ENCODE measurements around the gene GOLGA6L6. TPM values are rescaled to one million over a fixed set of nuclear protein-coding genes. Genes with fewer than 3 reads are reported as not detected.
"Not testable (repeated sequence)": the region's sequence is repeated elsewhere in the genome, so short reads cannot be mapped to it uniquely, and the experiment has no call there.

Gene GOLGA6L6, protein sequence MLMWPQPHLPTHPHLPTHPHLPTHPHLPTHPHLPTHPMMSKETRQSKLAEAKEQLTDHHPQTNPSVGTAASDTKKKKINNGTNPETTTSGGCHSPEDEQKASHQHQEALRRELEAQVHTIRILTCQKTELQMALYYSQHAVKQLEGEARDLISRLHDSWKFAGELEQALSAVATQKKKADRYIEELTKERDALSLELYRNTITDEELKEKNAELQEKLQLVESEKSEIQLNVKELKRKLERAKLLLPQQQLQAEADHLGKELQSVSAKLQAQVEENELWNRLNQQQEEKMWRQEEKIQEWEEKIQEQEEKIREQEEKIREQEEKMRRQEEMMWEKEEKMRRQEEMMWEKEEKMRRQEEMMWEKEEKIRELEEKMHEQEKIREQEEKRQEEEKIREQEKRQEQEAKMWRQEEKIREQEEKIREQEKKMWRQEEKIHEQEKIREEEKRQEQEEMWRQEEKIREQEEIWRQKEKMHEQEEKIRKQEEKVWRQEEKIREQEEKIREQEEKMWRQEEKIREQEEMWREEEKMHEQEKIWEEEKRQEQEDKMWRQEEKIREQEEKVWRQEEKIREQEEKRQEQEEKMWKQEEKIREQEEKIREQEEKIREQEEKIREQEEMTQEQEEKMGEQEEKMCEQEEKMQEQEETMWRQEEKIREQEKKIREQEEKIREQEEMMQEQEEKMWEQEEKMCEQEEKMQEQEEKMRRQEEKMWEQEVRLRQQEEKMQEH
- total RNA-seq: not detected
- not detected for polyA plus RNA-seq
- total RNA-seq: 0 to 0.09 (median 0) reads per million in 6 experiments

DNA sequence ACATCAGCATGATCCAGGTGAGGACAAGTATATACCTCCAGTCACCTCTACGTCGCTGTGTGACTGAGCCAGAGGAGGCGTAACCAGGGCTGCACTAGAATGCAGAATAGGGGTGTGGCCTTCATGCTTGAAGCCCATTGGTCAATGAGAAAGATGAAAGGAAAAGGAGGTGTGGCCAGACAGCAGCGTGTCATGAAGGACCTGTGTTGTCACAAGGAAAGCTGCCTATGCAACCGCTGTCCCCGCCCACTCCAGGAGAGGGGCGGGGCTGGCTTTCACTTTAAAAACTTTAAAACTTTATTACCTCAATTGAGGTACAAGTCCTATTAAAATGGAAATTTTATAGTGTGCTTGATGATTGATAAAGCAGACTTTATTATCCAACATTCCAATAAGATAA lies at the start of gene GOLGA6L6:
GOLGA6L6 (minus strand) TSS at position 101 of the 400 bp plus-strand sequence; CDS start at position 10, 91 bp downstream.
- POLR2A ChIA-PET, ATAC-seq, H3K27me3 Mint-ChIP-seq: not testable (repeated sequence)

DNA sequence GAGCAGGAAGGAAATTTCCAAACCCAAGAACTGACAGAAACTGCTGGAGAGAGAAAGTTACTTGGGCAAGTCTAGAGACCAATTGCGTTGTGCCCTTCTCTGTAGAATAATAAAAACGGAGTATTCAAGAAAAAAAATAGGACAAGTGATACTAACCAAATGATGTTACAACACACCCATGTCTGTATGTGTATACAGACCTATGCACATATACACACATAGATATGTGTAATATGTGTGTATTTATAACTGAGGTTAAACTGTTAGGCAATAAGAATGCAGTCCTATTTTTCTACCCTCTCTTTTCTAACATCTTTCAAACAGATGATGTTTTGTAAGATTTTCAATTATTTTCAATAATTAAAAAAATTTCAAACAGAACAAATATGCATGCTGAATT lies 48.5 kb upstream of the GOLGA6L6 start:
- DNase-seq: not testable (repeated sequence)

More for the DNA sequence above, at the start of gene GOLGA6L6:
- not testable (repeated sequence) for H3K36me3 Mint-ChIP-seq, DNase-seq, H3K27ac Mint-ChIP-seq, H3K9me3 Mint-ChIP-seq, H3K4me3 Mint-ChIP-seq, H3K4me1 Mint-ChIP-seq

DNA sequence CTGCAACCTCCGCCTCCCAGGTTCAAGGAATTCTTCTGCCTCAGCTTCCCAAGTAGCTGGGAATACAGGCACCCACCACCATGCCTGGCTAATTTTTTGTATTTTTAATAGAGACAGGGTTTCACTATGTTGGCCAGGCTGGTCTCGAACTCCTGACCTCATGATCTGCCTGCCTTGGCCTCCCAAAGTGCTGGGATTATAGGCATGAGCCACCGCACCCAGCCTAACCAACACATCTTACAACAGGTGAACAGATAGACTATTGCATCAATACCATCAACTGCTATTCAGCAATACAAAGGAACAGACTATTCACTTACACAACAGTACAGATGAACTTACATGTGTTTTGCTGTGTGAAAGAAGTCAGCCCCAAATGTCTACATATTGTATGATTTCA lies 45.2 kb upstream of the GOLGA6L6 start:
- DNase-seq, ATAC-seq, H3K36me3 Mint-ChIP-seq, POLR2A ChIA-PET, H3K4me1 Mint-ChIP-seq, H3K9me3 Mint-ChIP-seq, H3K27me3 Mint-ChIP-seq, H3K4me3 Mint-ChIP-seq, H3K27ac Mint-ChIP-seq: not testable (repeated sequence)

More for the DNA sequence above, 48.5 kb upstream of the GOLGA6L6 start:
- H3K27me3 Mint-ChIP-seq, POLR2A ChIA-PET, ATAC-seq, H3K36me3 Mint-ChIP-seq, H3K4me3 Mint-ChIP-seq, H3K27ac Mint-ChIP-seq, H3K4me1 Mint-ChIP-seq, H3K9me3 Mint-ChIP-seq: not testable (repeated sequence)

DNA sequence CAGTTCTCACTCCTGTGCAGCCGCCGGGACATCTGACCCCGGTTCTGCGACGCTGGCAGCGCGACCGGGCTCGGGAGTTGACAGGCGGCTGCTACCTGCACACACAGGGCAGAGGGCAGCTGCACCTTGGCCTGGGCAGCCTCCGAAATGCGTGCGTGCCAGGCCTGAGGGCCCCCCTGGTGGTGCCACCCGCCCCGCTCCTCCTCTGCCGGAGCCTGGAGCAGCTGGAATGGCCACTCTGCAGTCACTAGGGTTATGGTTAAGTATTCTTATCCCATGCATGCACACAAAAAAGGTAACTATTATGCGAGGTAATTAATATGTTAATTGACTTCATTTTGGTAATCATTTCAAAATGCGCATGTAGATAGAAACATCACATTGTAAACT lies 41.1 kb upstream of the GOLGA6L6 start:
- H3K27me3 Mint-ChIP-seq, POLR2A ChIA-PET, H3K4me3 Mint-ChIP-seq, H3K4me1 Mint-ChIP-seq, ATAC-seq, H3K27ac Mint-ChIP-seq, H3K9me3 Mint-ChIP-seq, H3K36me3 Mint-ChIP-seq: not testable (repeated sequence)
- peak in 1 of 10 donors; percentile 21 for DNase-seq

DNA sequence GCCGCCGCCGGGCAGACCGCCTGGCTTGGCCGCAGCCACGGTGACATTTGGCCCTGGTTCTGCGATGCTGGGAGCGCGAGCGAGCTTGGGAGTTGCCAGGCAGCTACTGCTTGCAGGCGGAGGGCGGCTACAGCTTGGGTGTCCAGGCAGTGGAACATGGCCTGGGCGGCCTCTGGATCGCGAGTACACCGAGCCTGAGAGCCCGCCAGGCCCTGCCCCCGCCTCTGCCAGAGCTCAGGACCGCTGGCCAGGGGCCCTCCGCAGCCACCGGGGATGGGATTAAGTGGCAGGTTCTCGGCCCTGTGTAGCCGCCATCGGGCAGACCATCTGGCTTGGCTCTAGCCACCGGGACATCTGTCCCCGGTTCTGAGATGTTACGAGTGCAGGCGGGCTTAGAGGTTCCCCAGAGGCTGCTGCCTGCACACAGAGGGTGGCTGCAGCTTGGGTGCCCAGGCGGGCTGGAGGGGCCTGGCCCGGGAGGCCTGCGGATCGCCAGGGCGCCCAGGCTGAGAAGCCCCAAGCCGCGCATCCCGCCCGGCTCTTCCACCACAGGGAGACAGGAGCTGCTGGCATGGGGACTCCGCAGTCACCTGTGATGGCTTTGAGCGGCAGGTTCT lies 40.6 kb upstream of the GOLGA6L6 start:
- H3K36me3 Mint-ChIP-seq, DNase-seq, ATAC-seq, H3K9me3 Mint-ChIP-seq, H3K4me1 Mint-ChIP-seq, H3K4me3 Mint-ChIP-seq, POLR2A ChIA-PET, H3K27me3 Mint-ChIP-seq, H3K27ac Mint-ChIP-seq: not testable (repeated sequence)

DNA sequence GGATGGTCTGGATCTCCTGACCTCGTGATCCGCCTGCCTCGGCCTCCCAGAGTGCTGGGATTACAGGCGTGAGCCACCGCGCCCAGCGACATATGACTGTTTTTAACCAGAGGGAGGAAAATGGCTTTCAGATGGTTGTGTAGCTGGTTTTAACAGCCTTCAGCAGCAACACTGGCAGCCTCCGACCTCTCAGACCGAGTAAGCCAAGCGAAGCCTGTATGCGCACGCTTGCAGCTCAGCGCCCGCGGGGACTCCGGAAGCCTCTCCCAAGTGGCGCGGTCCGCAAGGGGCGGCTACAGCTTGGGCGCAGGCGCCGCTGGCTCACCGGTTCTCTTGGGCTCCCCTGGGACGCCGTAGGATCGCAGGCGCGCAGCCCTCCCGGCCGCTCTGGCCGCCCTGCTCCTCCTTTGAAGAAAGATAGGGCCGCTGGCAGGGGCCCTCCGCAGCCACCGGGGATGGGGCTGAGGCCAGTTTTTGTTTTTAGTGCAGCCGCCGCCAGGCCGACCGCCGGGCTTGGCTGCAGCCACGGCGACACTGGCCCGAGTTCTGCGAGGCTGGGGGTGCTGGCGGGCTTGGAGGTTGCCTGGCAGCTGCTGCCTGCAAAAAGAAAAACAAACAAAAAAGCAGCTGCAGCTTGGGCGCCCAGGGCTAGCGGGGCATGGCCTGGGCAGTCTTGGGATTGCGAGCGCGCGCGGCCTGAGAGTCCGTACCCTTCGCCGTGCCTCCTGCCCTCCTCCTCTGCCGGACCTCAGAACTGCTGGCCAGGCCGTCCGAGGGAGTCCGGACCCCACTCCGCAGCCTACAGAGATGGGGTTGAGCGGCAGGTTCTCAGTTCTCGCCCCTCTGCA lies 39.9 kb upstream of the GOLGA6L6 start:
- ATAC-seq, H3K27ac Mint-ChIP-seq, H3K9me3 Mint-ChIP-seq, H3K36me3 Mint-ChIP-seq, H3K4me1 Mint-ChIP-seq, H3K27me3 Mint-ChIP-seq, H3K4me3 Mint-ChIP-seq, POLR2A ChIA-PET: not testable (repeated sequence)
- peak in 1 of 10 donors; percentile 14 for DNase-seq

DNA sequence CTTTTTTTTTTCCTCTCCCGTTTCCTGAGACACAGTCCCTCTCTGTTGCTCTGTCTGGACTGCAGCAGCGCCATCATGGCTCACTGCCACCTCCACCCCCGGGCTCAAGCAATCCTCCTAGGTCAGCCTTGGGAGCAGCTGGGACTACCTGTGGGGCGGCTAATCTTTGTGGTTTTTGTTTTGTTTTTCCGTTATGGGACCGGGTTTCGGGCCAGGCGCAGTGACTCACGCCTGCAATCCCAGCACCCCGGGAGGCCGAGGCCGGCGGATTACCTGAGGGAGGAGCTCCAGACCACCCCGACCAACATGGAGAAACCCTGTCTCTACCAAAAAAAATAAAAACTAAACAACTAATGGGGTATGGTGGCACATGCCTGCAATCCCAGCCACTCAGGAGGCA lies 38.1 kb upstream of the GOLGA6L6 start:
- DNase-seq, H3K4me1 Mint-ChIP-seq, ATAC-seq, H3K4me3 Mint-ChIP-seq, H3K9me3 Mint-ChIP-seq, H3K27me3 Mint-ChIP-seq, H3K36me3 Mint-ChIP-seq, H3K27ac Mint-ChIP-seq, POLR2A ChIA-PET: not testable (repeated sequence)

DNA sequence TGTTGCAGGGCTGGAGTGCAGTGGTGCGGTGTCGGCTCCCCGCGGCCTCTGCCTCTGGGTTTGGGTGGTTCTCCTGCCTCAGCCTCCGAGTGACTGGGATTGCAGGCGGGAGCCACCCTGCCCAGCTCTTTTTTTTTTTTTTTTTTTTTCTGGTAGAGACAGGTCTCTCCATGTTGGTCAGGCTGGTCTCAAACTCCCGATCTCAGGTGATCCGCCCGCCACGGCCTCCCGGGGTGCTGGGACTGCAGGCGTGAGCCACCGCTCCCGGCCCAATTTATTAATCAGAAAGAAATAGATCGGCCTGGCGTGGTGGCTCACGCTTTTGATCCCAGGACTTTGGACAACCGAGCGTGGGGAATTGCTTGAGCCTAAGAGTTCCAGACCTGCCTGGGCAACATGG lies 9.7 kb upstream of the GOLGA6L6 start:
- ATAC-seq, H3K9me3 Mint-ChIP-seq, H3K27ac Mint-ChIP-seq, POLR2A ChIA-PET, H3K27me3 Mint-ChIP-seq, H3K36me3 Mint-ChIP-seq, H3K4me1 Mint-ChIP-seq, H3K4me3 Mint-ChIP-seq: not testable (repeated sequence)
- peak in 1 of 10 donors; percentile 61 for DNase-seq

DNA sequence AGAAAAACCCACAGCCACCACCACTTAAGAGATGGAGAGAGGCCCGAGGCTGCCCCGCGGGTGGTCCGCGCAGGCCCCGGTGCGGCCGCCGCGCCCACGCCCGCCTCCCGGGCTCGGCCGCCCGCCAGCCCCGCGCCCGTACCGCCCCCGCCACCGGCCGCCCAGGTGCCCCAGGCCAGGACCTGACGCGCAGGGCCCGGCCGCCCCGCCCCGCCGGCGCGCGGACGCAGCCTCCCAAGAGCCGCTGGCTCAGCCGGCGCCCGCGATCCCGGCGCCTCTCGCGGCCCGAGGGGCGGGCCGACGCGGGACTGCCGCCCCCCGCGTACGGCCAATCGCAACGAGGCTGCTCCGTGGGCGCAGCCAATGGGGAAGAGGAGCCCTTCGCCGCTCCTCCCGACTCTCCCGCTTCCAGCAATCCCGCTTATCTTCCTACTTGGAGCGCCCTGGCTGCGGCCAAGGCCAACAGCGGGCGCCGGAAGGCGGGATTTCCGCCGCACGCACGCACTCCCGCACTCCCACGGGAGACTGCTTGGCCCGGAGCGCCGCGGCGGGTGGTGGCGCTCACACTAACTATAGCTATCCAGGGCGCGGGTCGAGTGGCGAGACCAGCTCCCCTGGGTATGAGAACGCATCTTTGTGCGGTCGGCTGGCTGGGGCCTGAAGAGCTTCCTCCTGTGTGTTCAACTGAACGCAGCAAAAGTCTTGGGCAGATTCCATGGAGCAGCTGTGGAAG lies 35.5 kb downstream of the GOLGA6L6 start:
- H3K27me3 Mint-ChIP-seq, ATAC-seq, H3K36me3 Mint-ChIP-seq, H3K9me3 Mint-ChIP-seq, H3K4me1 Mint-ChIP-seq, H3K27ac Mint-ChIP-seq, POLR2A ChIA-PET: not testable (repeated sequence)
- peak in 2 of 10 donors; percentile 2 to 3 for DNase-seq
- H3K4me3 Mint-ChIP-seq: peak overlapping the region in 1 of 10 donors; percentile 71

DNA sequence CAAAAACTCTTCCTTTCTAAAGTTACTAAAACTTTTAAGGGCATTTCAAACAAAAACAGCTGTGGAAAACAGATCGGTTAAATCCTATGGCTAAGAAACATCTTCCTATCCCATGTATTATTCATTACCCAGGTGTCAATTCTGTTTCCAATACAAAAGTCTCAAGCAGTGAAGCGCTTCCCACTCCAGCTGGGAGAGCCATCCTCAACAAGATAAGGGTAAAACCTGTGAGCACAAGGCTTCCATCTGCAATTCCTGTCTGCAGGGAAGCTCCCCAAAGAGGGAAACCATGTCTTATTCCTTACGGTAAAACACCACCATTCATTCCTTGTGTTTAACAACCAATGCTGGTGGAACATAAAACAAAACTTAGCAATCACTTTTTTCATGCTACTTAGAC lies 38.8 kb downstream of the GOLGA6L6 start:
- POLR2A ChIA-PET, H3K27ac Mint-ChIP-seq, H3K27me3 Mint-ChIP-seq, DNase-seq, H3K9me3 Mint-ChIP-seq, H3K36me3 Mint-ChIP-seq, H3K4me3 Mint-ChIP-seq, ATAC-seq, H3K4me1 Mint-ChIP-seq: not testable (repeated sequence)

DNA sequence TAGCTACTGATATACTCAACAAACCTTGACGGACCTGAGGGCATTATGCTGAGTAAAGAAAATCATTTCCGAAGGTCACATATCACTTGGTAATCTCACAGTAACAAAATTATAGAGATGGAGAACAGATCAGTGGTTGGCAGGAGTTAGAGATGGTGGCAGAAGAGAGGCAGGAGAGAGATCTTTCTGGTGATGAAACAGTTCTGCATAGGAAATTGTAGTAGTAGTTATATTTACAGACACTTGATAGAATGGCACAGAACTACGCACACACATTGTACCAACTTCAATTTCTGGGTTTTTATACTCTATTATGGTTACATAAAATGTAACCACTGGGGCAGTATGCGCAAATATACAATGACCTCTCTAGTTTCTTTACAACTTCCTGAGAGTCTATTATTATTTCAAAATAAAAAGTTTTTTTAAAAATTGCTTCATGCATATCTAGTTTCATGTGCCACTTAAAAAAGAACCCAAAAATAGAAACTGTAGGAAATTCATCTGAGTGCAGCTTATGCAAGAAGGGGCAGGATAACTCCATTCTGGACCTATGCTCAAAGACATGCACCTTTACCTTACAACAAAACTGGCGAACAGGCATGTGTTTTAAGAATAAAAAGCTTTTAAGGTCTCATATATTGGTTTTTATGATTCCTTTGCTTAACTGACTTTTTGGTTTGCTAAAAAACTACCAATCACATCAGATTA lies 39.9 kb downstream of the GOLGA6L6 start:
- H3K27ac Mint-ChIP-seq, H3K27me3 Mint-ChIP-seq, H3K4me3 Mint-ChIP-seq, ATAC-seq, H3K36me3 Mint-ChIP-seq, POLR2A ChIA-PET, H3K4me1 Mint-ChIP-seq, DNase-seq, H3K9me3 Mint-ChIP-seq: not testable (repeated sequence)

DNA sequence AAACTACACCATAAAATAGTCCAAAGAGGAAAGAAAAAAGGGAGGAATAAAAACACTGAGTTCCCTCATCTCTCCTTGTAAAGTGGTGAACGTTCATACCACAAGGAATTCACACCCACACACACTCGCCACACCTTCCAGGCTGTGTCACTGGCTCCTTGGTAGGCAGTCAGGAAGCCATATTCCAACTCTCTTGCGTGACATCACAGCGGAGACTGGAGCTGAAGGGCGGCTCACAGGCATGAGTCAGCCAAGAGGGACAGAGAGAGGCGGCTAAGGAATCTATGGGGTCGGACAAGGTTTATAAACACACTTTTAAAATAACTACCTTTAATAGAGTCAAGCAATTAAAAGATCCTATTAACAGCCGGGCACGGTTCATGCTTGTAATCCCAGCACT lies 43.8 kb downstream of the GOLGA6L6 start:
- H3K27me3 Mint-ChIP-seq, H3K27ac Mint-ChIP-seq, H3K4me3 Mint-ChIP-seq, H3K36me3 Mint-ChIP-seq, H3K4me1 Mint-ChIP-seq, H3K9me3 Mint-ChIP-seq, DNase-seq, POLR2A ChIA-PET, ATAC-seq: not testable (repeated sequence)

All from naive thymus-derived CD8-positive, alpha-beta T cell (primary cell).